ENCODE results near the gene CEMIP2. TPM values are rescaled to one million over a fixed set of nuclear protein-coding genes. Genes with fewer than 3 reads are reported as not detected.

Gene CEMIP2
- total RNA-seq, 4 donors from 2014 or later: 7.4 to 50.7 (median 30.5) TPM

DNA sequence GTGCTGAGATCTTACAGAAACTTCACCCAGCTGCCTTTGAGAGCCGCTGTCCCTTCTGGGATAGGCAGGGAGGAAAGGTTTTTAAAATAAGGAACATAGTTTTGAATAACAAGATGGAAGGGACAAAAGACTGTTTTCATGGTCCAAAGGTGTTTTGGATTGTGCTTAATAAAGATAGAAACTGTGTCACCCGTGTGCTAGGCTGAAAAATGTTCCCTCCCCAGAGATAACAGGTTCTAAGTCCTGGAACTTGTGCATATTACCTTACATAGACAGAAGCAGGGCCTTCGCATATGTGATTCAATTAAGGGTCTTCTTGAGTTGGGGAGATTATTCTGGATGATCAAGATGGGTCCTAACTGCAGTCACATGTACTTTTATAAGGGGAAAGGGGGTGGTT is 1.9 kb upstream of the CEMIP2 start:
- no peaks in the 10 kb centered on the region for H3K9me3 ChIP-seq
- H3K4me3 ChIP-seq: no peak overlapping the region
- H3K27ac ChIP-seq: peak overlapping the region; percentile 97 to 98
- H3K27me3 ChIP-seq: no peaks in the 10 kb centered on the region
- DNase-seq: no peak
- H3K4me1 ChIP-seq: peaks cover 0 to 3% of the 10 kb centered on the region in 2 donors
- no peaks in the 10 kb centered on the region for H3K36me3 ChIP-seq
- TF ChIP-seq, protein P1, sequence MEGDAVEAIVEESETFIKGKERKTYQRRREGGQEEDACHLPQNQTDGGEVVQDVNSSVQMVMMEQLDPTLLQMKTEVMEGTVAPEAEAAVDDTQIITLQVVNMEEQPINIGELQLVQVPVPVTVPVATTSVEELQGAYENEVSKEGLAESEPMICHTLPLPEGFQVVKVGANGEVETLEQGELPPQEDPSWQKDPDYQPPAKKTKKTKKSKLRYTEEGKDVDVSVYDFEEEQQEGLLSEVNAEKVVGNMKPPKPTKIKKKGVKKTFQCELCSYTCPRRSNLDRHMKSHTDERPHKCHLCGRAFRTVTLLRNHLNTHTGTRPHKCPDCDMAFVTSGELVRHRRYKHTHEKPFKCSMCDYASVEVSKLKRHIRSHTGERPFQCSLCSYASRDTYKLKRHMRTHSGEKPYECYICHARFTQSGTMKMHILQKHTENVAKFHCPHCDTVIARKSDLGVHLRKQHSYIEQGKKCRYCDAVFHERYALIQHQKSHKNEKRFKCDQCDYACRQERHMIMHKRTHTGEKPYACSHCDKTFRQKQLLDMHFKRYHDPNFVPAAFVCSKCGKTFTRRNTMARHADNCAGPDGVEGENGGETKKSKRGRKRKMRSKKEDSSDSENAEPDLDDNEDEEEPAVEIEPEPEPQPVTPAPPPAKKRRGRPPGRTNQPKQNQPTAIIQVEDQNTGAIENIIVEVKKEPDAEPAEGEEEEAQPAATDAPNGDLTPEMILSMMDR (IDR thresholded peaks at IDR 0.05): no peak
- no peak for TF ChIP-seq POLR2A (IDR thresholded peaks at IDR 0.05)
- intact Hi-C loops (cut with DNase I; ENCODE audit: low total_unique reads): no loop called here

DNA sequence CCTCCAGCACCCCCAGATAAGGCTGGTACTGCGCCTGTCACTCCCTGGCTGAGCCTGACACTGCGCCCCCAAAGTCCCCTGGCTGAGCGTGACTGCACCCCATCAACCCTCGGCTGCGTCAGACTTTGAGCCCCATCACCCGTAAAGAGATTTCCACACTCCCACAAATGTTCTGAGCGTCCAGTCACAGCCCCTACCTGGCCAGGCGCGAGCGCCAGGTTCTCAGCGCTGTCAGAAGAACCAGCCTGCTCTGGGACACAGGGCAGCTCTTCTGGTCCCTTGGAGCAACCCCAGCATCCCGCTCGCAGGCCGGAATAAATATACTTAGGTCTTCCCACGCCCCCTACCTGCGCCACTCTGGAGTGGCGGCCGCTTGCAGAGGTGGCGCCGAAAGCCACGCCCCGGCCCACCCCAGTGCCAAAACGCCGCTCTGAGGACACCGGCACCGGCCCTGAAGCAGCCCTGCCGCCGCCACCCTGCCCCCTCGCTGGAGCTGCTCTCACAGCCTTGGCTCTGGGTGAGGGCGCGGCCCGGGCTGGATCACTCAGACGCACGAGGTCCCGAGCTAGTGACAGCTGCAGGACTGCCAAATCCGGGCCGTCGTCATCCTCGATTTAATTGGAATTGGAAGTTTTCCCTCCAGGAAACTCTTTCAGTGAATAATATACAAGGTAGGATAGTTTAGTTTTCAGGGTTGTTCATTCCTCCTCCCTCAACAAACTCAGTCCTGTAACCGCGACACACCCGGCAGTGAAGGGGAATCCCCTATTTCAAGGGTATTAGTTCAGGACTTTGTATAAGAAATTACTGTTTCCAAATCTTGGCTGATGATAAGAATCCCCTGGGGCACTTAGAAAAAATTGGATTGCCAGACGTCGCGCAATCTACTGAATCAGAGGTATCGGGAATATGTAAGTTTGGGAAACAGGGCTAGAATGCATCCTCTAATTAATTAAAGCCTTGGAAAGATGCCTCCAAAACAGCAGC is 1.2 kb upstream of the CEMIP2 start:
- Histone ChIP-seq H3K9me3 (no peaks in the 10 kb centered on the region), H3K4me1 (peaks cover 0 to 3% of the 10 kb centered on the region in 2 donors), H3K36me3 (no peaks in the 10 kb centered on the region), H3K27ac (peak overlapping the region; percentile 97 to 98), H3K4me3 (peak overlapping the region; percentile 72 to 92), H3K27me3 (no peaks in the 10 kb centered on the region)
- peak; percentile 60 to 63 for DNase-seq
- TF ChIP-seq, protein P1 (IDR thresholded peaks at IDR 0.05): peak in 2 of 4 experiments; percentile 21 to 31
- TF ChIP-seq POLR2A (IDR thresholded peaks at IDR 0.05): no peak
- intact Hi-C loops (cut with DNase I; ENCODE audit: low total_unique reads): no loop called here

DNA sequence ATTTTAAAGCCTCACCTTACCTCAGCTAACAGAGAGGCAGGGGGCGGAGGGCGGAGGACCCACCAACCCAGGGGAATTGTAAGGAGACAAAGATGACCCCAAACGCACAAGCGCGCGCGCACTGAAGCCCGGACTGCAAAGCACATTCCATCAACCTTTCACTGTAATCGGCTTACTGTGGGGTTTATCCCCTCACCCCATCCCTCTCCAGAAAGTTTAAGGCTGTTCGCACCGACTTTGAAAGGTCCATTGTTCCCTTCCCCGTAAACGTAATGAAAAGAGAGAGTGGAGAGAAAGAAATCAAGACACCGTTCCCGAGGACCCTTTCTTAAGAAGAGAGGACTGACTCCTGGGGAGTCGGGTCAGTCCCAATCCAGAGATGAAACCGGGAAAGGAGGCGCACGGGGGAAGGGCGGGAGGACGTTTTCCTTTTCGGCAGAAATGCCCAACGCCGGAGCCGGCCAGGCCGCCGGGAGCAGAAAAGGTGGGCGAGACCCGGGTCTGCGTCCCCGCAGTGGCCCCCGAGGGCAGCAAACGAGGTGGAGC is 464 bp downstream of the CEMIP2 start:
- Histone ChIP-seq H3K27me3 (no peaks in the 10 kb centered on the region), H3K4me1 (peaks cover 0 to 3% of the 10 kb centered on the region in 2 donors), H3K27ac (peak overlapping the region; percentile 97 to 98), H3K9me3 (no peaks in the 10 kb centered on the region), H3K36me3 (no peaks in the 10 kb centered on the region), H3K4me3 (peak overlapping the region; percentile 72 to 92)
- DNase-seq: peak; percentile 20 to 23
- TF ChIP-seq, protein P1 (IDR thresholded peaks at IDR 0.05): no peak
- TF ChIP-seq POLR2A (IDR thresholded peaks at IDR 0.05): no peak
- intact Hi-C loops (cut with DNase I; ENCODE audit: low total_unique reads): no loop called here

DNA sequence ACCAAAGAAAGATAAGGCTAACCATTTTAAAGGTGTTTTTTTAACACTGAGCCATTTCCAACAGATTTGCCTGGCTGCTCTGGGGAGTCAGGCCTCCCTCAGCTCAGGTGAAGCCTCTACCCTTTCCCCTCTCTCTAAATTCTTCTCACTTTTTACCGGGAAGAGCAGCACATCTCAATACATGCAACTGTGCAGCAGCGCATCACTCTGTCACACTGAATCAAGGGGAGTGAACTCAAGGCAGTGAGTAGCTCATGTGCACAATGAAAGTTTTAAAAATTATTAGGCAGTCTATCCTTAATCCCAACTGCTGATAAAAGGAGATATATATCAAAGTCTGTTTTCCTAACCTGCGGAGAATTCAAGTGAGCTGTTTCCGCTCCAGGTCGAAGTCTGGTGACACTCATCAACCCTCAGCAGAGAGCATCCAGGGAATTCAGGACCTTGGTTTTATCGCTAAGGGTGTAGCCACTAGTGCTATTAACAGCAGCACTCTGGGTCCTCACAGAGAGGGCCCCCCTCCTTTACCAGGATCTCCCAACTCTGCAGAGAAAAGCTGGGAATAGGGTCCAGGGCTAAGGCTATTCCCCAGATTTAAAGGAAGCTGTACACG is 1.0 kb downstream of the CEMIP2 start:
- no peaks in the 10 kb centered on the region for H3K36me3 ChIP-seq
- H3K4me3 ChIP-seq: peak overlapping the region; percentile 72 to 92
- peaks cover 0 to 3% of the 10 kb centered on the region in 2 donors for H3K4me1 ChIP-seq
- H3K27ac ChIP-seq: peak overlapping the region; percentile 97 to 98
- TF ChIP-seq, protein P1 (IDR thresholded peaks at IDR 0.05): no peak
- TF ChIP-seq POLR2A (IDR thresholded peaks at IDR 0.05): no peak
- no peaks in the 10 kb centered on the region for H3K27me3 ChIP-seq
- H3K9me3 ChIP-seq: no peaks in the 10 kb centered on the region
- intact Hi-C loops (cut with DNase I; ENCODE audit: low total_unique reads): no loop called here
- DNase-seq: no peak

Measured in uterus (tissue), 4 donors.